ENCODE data around the gene PER3.
A peak's percentile ranks its signal among the peaks of the same experiment; 100 is the strongest.
"Not testable (repeated sequence)": the region's sequence is repeated elsewhere in the genome, so short reads cannot be mapped to it uniquely, and the experiment has no call there.

PER3 gene

GRCh38 chr1:7769673-7770412 lies 14.2 kb upstream of the PER3 start:
- Mint-ChIP-seq H3K27me3 (no peaks in the 10 kb centered on the region), H3K27ac (no peak overlapping the region), H3K9me3 (no peaks in the 10 kb centered on the region), H3K4me3 (peak overlapping the region; percentile 0), H3K4me1 (peaks cover 33% of the 10 kb centered on the region), H3K36me3 (peaks cover 4% of the 10 kb centered on the region)

GRCh38 chr1:7770669-7770996 lies 13.5 kb upstream of the PER3 start:
- Mint-ChIP-seq H3K27ac (peak overlapping the region; percentile 46), H3K4me3 (peak overlapping the region; percentile 86), H3K36me3 (peaks cover 4% of the 10 kb centered on the region), H3K4me1 (peaks cover 37% of the 10 kb centered on the region), H3K9me3 (no peaks in the 10 kb centered on the region), H3K27me3 (no peaks in the 10 kb centered on the region)

GRCh38 chr1:7770997-7771822 lies 12.9 kb upstream of the PER3 start, which contains the start of gene VAMP3:
VAMP3 (plus strand) TSS chr1:7771296; CDS start chr1:7771384, 88 bp downstream.
- Mint-ChIP-seq H3K27ac (peak within 1 kb of the TSS; percentile 62), H3K9me3 (no peaks in the 10 kb centered on the region), H3K36me3 (peaks cover 4% of the 10 kb centered on the region), H3K4me1 (peaks cover 41% of the 10 kb centered on the region), H3K4me3 (peak within 1 kb of the TSS; percentile 92), H3K27me3 (no peaks in the 10 kb centered on the region)

- peaks cover 4% of the 10 kb centered on the region for H3K36me3 Mint-ChIP-seq
- peak overlapping the region; percentile 62 for H3K27ac Mint-ChIP-seq
- H3K27me3 Mint-ChIP-seq = no peaks in the 10 kb centered on the region
- peak overlapping the region; percentile 92 for H3K4me3 Mint-ChIP-seq
- H3K9me3 Mint-ChIP-seq = no peaks in the 10 kb centered on the region
- peaks cover 41% of the 10 kb centered on the region for H3K4me1 Mint-ChIP-seq
Observed at GRCh38 chr1:7771823-7772299, 12.2 kb upstream of the PER3 start.

- no peaks in the 10 kb centered on the region for H3K9me3 Mint-ChIP-seq
- peaks cover 45% of the 10 kb centered on the region for H3K4me1 Mint-ChIP-seq
- no peak overlapping the region for H3K4me3 Mint-ChIP-seq
- H3K27ac Mint-ChIP-seq = no peak overlapping the region
- no peaks in the 10 kb centered on the region for H3K27me3 Mint-ChIP-seq
- H3K36me3 Mint-ChIP-seq = peaks cover 5% of the 10 kb centered on the region
Observed at GRCh38 chr1:7777591-7777990, 6.5 kb upstream of the PER3 start.

- H3K27ac Mint-ChIP-seq = no peak overlapping the region
- no peak overlapping the region for H3K4me3 Mint-ChIP-seq
- peaks cover 45% of the 10 kb centered on the region for H3K4me1 Mint-ChIP-seq
- peaks cover 5% of the 10 kb centered on the region for H3K36me3 Mint-ChIP-seq
- no peaks in the 10 kb centered on the region for H3K9me3 Mint-ChIP-seq
- no peaks in the 10 kb centered on the region for H3K27me3 Mint-ChIP-seq
Observed at GRCh38 chr1:7778133-7778628, 5.9 kb upstream of the PER3 start.

- Mint-ChIP-seq H3K9me3 (no peaks in the 10 kb centered on the region), H3K27me3 (no peaks in the 10 kb centered on the region), H3K4me3 (no peak overlapping the region), H3K4me1 (peaks cover 26% of the 10 kb centered on the region), H3K36me3 (peaks cover 5% of the 10 kb centered on the region), H3K27ac (no peak overlapping the region)
Observed at GRCh38 chr1:7780976-7781375, 3.1 kb upstream of the PER3 start.

GRCh38 chr1:7781501-7781900 lies 2.6 kb upstream of the PER3 start:
- no peak overlapping the region for H3K27ac Mint-ChIP-seq
- peaks cover 8% of the 10 kb centered on the region for H3K36me3 Mint-ChIP-seq
- no peaks in the 10 kb centered on the region for H3K9me3 Mint-ChIP-seq
- H3K27me3 Mint-ChIP-seq = no peaks in the 10 kb centered on the region
- H3K4me3 Mint-ChIP-seq = peak overlapping the region; percentile 2
- peaks cover 29% of the 10 kb centered on the region for H3K4me1 Mint-ChIP-seq

GRCh38 chr1:7781923-7782495 lies 2.1 kb upstream of the PER3 start:
- Mint-ChIP-seq H3K36me3 (peaks cover 9% of the 10 kb centered on the region), H3K27me3 (no peaks in the 10 kb centered on the region), H3K27ac (peak overlapping the region; percentile 91), H3K4me3 (peak overlapping the region; percentile 81), H3K9me3 (no peaks in the 10 kb centered on the region), H3K4me1 (peaks cover 29% of the 10 kb centered on the region)

GRCh38 chr1:7783178-7783711 lies 846 bp upstream of the PER3 start:
- H3K4me3 Mint-ChIP-seq = peak overlapping the region; percentile 81
- peaks cover 10% of the 10 kb centered on the region for H3K36me3 Mint-ChIP-seq
- H3K27ac Mint-ChIP-seq = no peak overlapping the region
- H3K9me3 Mint-ChIP-seq = no peaks in the 10 kb centered on the region
- H3K4me1 Mint-ChIP-seq = peaks cover 29% of the 10 kb centered on the region
- no peaks in the 10 kb centered on the region for H3K27me3 Mint-ChIP-seq

- H3K4me3 Mint-ChIP-seq = peak overlapping the region; percentile 51
- H3K4me1 Mint-ChIP-seq = peaks cover 29% of the 10 kb centered on the region
- H3K27me3 Mint-ChIP-seq = no peaks in the 10 kb centered on the region
- peaks cover 17% of the 10 kb centered on the region for H3K36me3 Mint-ChIP-seq
- no peak overlapping the region for H3K27ac Mint-ChIP-seq
- H3K9me3 Mint-ChIP-seq = peaks cover under 1% of the 10 kb centered on the region
Observed at GRCh38 chr1:7784492-7785071, 491 bp downstream of the PER3 start.

GRCh38 chr1:7785108-7785507 lies 1.0 kb downstream of the PER3 start:
- peaks cover 6% of the 10 kb centered on the region for H3K9me3 Mint-ChIP-seq
- peaks cover 29% of the 10 kb centered on the region for H3K4me1 Mint-ChIP-seq
- H3K27ac Mint-ChIP-seq = no peak overlapping the region
- peak overlapping the region; percentile 51 for H3K4me3 Mint-ChIP-seq
- H3K36me3 Mint-ChIP-seq = peaks cover 22% of the 10 kb centered on the region
- no peaks in the 10 kb centered on the region for H3K27me3 Mint-ChIP-seq

GRCh38 chr1:7786795-7787194 lies 2.7 kb downstream of the PER3 start:
- peaks cover 35% of the 10 kb centered on the region for H3K36me3 Mint-ChIP-seq
- H3K4me3 Mint-ChIP-seq = no peak overlapping the region
- no peaks in the 10 kb centered on the region for H3K27me3 Mint-ChIP-seq
- H3K9me3 Mint-ChIP-seq = peaks cover 12% of the 10 kb centered on the region
- peaks cover 22% of the 10 kb centered on the region for H3K4me1 Mint-ChIP-seq
- H3K27ac Mint-ChIP-seq = no peak overlapping the region

GRCh38 chr1:7789828-7790227 lies 5.7 kb downstream of the PER3 start:
- Mint-ChIP-seq H3K36me3 (peaks cover 38% of the 10 kb centered on the region), H3K27ac (no peak overlapping the region), H3K4me1 (peaks cover 8% of the 10 kb centered on the region), H3K27me3 (no peaks in the 10 kb centered on the region), H3K4me3 (no peak overlapping the region), H3K9me3 (peaks cover 12% of the 10 kb centered on the region)

GRCh38 chr1:7791027-7791426 lies 6.9 kb downstream of the PER3 start:
- not testable (repeated sequence) for H3K27ac Mint-ChIP-seq, H3K4me3 Mint-ChIP-seq, H3K27me3 Mint-ChIP-seq, H3K4me1 Mint-ChIP-seq
- peaks cover 35% of the 10 kb centered on the region for H3K36me3 Mint-ChIP-seq
- peaks cover 12% of the 10 kb centered on the region for H3K9me3 Mint-ChIP-seq

Data from activated naive CD4-positive, alpha-beta T cell treated with anti-CD3 and anti-CD28 coated beads, Interleukin-2, amount 50 U/mL, for 24 hours (primary cell).